Epithelial cell of proximal tubule (primary cell): Measurements from ENCODE around the gene NIBAN1. TPM values are rescaled to one million over a fixed set of nuclear protein-coding genes. Genes with fewer than 3 reads are reported as not detected.

ENCODE experiments used
- DNase-seq: peaks from one replicate; pipeline ENCODE4 v3.0.0-alpha.2; 2011; ENCODE audit warnings: low read depth
- H3K4me3 ChIP-seq: 2 replicates; pipeline ENCODE4 v1.5.1; 2011; ENCODE audit warnings: low read depth, mild to moderate bottlenecking, low read length
- CTCF ChIP-seq: conservative IDR thresholded peaks from 2 replicates; pipeline ENCODE4 v1.5.1; 2012; ENCODE audit warnings: low read depth, mild to moderate bottlenecking, low read length
- total RNA-seq: library from RNA; depleted of rRNA; stranded (reverse); fragments of >200 nt; gene quantifications from 2 replicates; pipeline ENCODE4 v1.2.3, GENCODE V29; 2015

Gene NIBAN1
- total RNA-seq, 1 donor from 2014 or later, result 32.9 TPM

- no peak for DNase-seq
- H3K4me3 ChIP-seq, result no peak overlapping the region
- TF ChIP-seq CTCF, result no peak
These were observed 36.6 kb downstream of the NIBAN1 start for GRCh38 chr1:184937729-184938128.

GRCh38 chr1:184935920-184936798 lies 38.1 kb downstream of the NIBAN1 start:
- DNase-seq, result no peak
- H3K4me3 ChIP-seq, result no peak overlapping the region
- no peak for TF ChIP-seq CTCF

- TF ChIP-seq CTCF, result no peak
- DNase-seq, result no peak
- H3K4me3 ChIP-seq, result no peak overlapping the region
These were observed 40.4 kb downstream of the NIBAN1 start for GRCh38 chr1:184933944-184934343.

GRCh38 chr1:184932319-184932718 lies 42.0 kb downstream of the NIBAN1 start:
- no peak for TF ChIP-seq CTCF
- DNase-seq, result no peak
- H3K4me3 ChIP-seq, result no peak overlapping the region

GRCh38 chr1:184931566-184931965 lies 42.7 kb downstream of the NIBAN1 start:
- DNase-seq, result no peak
- H3K4me3 ChIP-seq, result no peak overlapping the region
- TF ChIP-seq CTCF, result no peak

GRCh38 chr1:184930645-184931044 lies 43.7 kb downstream of the NIBAN1 start:
- no peak for DNase-seq
- no peak for TF ChIP-seq CTCF
- no peak overlapping the region for H3K4me3 ChIP-seq

- DNase-seq, result no peak
- no peak for TF ChIP-seq CTCF
- H3K4me3 ChIP-seq, result no peak overlapping the region
These were observed 44.1 kb downstream of the NIBAN1 start for GRCh38 chr1:184930232-184930631.
